ENCODE data around the gene DNHD1.
A peak's percentile ranks its signal among the peaks of the same experiment; 100 is the strongest.
"Not testable (repeated sequence)": the region's sequence is repeated elsewhere in the genome, so short reads cannot be mapped to it uniquely, and the experiment has no call there.

The DNHD1 gene

DNA sequence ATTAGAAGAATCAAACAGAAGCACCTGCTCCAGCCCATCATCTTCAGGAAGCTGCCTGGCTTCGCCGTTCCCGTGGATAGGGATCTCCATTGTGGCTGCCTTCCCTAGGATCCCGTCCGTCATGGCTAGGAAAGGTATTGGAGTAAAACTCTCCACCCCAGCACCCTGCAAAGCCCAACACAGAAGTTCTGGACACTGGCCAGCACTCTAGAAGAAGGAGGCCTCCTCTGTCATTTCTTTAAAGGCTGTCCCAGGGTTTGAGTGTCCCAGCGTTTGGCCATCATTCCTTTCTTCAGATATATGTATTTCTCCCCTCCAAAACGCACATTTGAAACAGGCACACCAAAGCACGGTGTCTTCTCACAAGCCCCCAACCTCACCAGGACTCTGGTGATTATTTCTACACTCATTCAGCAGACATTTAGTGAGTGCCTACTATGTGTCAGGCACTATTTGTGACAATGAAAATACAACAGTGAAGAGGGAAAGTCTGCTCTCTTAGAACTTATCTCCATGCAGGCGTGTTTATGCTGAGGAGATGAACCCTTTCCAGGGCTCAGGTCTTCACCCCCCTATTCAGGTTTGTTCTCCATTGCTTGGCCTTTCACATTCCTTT lies 16.7 kb upstream of the DNHD1 start:
- no peak for DNase-seq

- DNase-seq = peak; percentile 97
Measured at GRCh38 chr11:6481012-6481923, 15.8 kb upstream of the DNHD1 start, which contains the start of the genes ARFIP2 and TIMM10B. Gene ARFIP2, minus strand, starts transcription at chr11:6481331. Its CDS starts 910 bp downstream, at chr11:6480421. Gene TIMM10B, plus strand, starts transcription at chr11:6481501. Its CDS starts 16 bp downstream, at chr11:6481517.

GRCh38 chr11:6481924-6482275 lies 15.2 kb upstream of the DNHD1 start:
- peak; percentile 12 for DNase-seq

DNA sequence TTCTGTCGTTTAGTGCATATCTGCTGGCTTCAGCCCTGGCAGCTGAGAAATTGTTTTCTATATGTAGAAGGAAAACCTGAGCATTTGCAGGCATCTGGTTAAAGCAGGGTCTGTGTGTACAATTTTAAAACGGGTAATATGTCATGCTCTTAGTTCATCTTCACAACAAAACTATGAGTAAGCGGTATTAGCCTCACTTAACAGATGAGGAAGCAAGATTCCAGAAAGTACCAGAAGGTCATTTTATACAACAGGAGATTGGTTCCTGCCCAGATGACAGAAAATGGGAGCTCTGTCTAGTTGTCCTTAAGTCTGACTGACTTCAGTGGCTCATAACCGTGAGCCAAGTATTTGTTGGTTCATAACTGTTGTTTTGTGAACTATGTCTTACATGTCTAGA lies 14.6 kb upstream of the DNHD1 start:
- DNase-seq = no peak

DNA sequence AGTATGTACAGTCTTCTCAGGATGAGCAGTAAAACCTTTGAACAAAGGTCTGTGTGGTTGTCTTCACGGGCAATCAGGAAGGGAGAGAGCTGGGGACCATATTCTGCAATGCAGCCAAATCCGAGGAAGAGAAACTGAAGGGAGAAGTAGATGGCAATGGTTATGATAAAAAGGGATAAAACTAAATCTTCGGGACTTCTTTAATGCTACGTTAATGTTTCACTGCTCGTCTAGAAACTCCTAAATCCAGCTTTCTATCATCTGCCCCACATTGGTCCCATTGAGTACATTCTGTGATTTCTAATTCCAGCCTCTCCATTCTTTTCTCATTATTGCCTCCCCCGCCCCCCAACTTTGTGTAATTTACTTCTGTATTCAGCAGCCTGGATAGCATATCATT lies 14.1 kb upstream of the DNHD1 start:
- DNase-seq = no peak

- no peak for DNase-seq
Measured at GRCh38 chr11:6485661-6486060, 11.4 kb upstream of the DNHD1 start.

DNA sequence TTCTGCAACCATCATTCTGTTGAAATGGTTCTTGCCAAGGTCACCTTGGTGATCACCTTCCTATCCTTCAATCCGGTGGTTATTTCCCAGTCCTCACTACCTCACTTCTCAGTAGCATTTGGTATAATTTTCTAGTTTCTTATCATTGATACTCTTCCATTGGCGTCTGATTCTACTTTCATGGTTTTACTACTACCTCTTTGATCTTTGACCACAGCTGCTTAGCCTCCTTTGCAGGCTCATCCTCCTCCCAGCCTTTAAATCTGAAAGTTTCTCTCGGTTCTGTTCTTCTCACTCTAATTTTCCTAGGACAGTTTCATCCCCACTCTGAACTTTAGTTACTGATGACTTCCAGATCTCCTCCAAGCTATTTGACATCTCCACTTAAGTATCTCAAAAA lies 10.8 kb upstream of the DNHD1 start:
- no peak for DNase-seq

DNA sequence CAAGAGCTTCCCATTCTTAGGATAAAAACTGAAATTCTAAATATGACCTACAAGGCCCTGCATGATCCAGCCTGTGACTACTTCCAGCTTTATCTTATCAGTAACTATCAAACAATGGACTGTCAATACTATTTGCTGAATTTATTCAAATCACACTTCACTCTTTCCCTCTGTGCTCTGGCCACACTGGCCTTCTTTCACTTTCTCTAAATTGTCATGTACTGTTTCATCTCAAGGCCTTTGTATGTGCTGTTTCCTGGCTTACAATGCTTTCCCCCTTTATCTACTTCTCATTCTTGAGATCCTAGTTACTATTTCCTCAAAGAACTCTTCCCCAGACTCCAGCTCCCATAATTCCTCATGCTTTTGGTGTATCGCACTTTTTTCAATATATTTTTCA lies 10.1 kb upstream of the DNHD1 start:
- no peak for DNase-seq

- no peak for DNase-seq
Measured at GRCh38 chr11:6488342-6488741, 8.7 kb upstream of the DNHD1 start.

DNA sequence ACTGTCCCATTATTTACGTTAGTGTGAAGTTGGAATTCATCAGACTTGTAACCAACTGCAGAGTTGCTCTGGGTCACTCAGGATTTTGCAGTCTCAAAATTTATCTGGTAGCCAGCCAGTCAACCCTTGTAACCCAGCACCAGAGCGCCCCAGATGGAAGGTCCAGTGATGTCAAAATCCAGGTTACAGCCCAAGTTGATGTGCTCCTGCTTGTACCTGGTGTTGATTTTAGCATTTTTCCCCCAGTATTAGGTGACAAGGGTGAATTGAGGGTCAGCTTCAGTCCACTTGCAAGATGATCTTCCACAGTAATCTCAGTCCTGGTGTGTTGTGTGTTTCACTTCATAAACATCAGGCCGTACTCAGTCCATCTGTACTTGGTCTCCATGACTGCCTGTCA lies 8.3 kb upstream of the DNHD1 start:
- peak; percentile 11 for DNase-seq

- DNase-seq = peak; percentile 67
Measured at GRCh38 chr11:6489306-6489705, 7.8 kb upstream of the DNHD1 start.

DNA sequence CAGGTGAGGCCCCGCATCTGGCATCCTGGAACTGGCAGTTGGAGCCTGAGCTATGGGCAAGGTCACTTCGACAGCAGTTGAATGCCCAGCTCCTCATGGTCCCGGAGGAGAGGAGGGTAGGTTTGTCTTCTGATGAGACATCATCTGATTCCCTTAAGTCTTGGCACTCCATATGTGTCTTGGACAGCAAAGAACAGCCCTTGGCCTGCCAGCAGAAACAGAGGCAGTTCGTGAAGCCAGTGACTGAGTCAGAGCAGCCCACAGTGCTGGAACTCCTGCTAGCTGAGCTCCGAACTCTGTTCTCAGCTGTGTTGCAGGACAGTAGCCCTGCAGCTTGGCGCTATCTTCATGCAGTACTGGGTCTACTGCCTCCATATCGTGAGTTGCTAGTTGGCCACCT lies 1.0 kb downstream of the DNHD1 start:
- no peak for DNase-seq

DNA sequence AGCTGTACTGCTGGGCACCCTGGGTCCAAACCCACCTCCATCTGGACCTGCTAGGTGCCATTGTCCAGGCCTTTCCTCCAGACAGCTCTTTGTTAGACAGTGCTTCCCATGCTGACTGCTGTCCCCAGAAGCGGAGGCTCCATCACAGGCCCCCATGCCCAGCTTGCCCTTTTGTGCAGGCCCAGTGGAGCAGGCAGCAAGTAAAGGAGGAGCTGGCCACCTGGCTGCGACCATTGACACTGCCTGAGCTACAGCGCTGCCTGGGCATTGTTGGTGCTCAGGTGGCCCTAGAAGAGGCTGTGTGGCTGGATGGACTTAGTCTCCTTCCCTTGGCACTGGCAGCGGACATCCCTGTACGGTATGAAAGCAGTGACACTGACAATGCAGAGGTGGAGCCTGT lies 1.5 kb downstream of the DNHD1 start:
- no peak for DNase-seq

GRCh38 chr11:6502382-6502781 lies 5.3 kb downstream of the DNHD1 start:
- DNase-seq = no peak

DNA sequence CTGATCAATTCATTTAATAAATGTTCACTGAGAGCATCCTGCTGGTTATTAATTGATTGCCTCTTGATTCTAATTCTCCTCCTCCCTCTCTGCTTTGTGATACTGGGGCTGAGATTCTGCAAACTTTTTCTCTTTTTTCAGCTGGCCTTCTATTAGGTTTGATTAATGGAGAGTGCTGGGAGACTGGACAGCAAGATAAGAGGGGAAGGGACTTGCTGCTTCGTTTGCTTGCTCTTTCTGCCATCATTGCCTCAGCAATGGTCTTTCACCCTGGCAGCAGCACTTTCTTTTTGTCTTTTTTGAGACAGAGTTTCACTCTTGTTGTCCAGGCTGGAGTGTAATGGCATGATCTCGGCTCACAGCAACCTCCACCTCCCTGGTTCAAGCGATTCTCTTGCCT lies 7.1 kb downstream of the DNHD1 start:
- no peak for DNase-seq

DNA sequence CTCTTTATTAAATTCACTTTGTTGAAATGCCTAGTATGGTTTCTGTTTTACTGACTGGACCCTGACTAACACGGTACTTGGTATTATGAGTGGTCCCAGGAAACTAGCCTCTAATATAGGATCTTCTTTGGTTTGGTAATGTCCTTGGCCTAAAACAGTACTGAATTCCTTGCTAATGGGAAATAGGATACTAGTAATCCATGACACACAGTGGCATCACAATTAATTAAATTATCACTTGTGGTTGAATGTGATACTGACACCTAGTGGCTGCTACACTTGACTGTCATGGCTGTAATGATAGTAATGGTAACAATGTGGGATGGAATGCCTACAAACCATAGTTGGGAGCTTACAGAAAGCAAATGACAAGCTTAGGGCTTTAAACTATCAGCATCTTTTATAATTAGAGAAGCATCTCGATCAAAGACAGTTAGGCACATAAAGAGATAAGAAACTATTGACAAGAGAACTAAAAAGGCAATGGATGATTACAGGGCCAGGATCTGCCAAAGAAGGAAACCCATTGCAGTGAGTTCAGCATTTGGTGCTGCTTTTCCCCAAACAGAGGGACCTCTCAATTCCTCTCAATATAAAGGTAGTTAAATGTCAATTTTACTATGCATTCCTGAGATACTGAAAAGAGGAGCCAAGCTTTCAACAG lies 8.6 kb downstream of the DNHD1 start:
- peak; percentile 57 for DNase-seq

DNA sequence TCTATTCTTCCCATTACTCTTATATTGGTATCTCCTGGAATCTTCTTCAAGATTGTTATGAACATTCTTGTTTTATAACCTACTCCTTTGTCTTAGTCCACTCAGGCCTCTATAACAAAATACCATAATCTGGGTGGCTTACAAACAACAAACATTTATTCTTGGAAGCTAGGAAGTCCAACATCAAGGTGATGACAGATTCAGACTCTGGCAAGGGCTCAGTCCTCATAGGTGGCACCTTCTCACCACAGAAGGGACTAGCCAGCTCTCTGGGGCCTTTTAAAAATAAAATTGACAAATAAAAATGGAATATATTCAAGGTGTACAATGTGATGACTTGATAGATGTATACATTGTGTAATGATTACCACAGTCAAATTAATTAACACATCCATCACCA lies 19.8 kb downstream of the DNHD1 start:
- no peak for DNase-seq

DNA sequence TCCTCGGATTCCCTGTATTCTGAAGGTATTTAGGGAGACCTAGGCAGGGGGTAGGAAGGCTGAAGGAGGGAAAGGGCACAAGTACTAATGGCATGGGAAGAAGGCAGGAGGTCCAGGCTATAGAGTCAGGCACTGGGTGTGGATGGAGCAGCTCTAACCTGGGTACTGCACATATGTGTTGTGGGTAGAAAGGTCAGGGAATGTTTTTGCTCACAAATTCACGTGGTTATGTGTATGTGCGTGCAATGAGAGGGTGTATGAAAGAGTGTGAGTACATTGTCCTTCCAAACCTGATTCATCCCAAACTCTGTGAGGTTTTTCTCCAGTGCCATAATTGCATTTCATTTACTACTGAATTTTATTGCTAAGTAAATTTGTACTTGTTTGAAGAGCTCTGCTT lies 23.2 kb downstream of the DNHD1 start:
- no peak for DNase-seq

GRCh38 chr11:6521946-6522345 lies 24.9 kb downstream of the DNHD1 start:
- DNase-seq = not testable (repeated sequence)

- no peak for DNase-seq
Measured at GRCh38 chr11:6523253-6523652, 26.2 kb downstream of the DNHD1 start.

DNA sequence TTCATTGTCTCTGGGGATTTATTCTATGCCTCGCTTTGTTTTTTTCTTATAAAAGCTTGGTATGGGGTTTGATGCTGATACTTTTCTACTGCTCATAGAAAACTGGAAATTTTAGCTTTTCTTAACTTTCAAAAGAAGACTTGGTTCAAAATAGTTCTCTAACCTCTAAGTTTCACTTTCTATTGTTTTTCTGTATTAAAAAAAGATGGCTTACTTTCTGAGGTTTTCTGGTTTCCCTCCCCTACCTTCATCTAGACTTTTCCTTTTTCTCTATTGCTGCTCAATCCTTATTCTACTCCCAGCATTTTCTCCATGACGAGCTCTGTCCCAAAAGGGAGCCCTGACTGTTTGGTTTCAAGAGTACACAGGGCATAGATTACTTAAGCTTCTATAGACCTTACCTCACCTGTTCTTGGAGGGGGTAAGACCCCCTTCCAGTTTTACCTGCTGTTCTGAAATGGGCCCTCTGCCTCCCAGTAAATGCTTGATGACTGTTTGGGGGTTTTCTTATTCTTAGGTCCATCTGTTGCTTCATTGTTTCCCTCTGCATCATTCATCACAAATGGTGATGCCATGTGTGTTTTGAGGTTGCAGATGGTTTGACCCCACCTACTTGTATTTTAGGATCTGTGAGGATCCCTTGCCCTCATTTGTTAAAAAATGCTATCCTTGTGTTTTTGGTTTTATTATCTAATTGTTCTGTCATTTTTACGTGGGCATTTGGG lies 29.5 kb downstream of the DNHD1 start:
- no peak for DNase-seq

GRCh38 chr11:6529266-6529665 lies 32.2 kb downstream of the DNHD1 start:
- no peak for DNase-seq

DNA sequence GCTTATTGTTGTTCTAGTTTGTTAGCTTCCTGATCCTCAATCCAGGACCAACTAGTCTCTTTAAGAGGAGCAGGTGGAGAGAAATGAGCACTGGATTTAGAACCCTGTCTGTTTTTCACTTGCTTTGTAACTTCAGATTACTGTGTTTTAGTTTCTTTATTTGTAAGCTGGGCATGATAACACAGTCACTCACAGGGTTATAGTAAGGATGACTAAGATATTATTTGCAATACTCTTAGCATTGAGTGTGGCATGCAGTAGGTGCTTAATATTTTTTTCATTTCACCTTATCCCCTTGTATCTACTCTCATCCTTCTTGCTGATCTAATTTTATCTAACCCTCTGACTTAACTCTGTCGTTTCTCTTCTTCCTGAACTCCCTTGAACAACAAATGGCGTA lies 33.8 kb downstream of the DNHD1 start:
- DNase-seq = no peak
